ENCODE measurements around the gene SULT1E1.

GRCh38 chr4:69830192-69830559 is 29.8 kb downstream of the SULT1E1 start:
- TF ChIP-seq CTCF (IDR thresholded peaks at IDR 0.05) (no peak), POLR2AphosphoS5 (IDR thresholded peaks at IDR 0.05) (no peak)
